Lower leg skin (tissue), 4 donors: Measurements from ENCODE around the gene DOCK3. TPM values are rescaled to one million over a fixed set of nuclear protein-coding genes. Genes with fewer than 3 reads are reported as not detected.
"Not testable (repeated sequence)": the region's sequence is repeated elsewhere in the genome, so short reads cannot be mapped to it uniquely, and the experiment has no call there.

Experiments used
- DNase-seq, 2 donors: peaks; one replicate each; pipeline ENCODE4 v3.0.0-alpha.2; 2019; ENCODE audit warnings: low spot score in 2 of 2
- H3K4me3 ChIP-seq: fragments of 200-600 bp; sonication (generic); 2 replicates; pipeline ENCODE4 v1.5.1; 2017; ENCODE audit warnings: mild to moderate bottlenecking, low read depth; ENCODE audit not compliant: poor library complexity, severe bottlenecking
- CTCF ChIP-seq, 3 donors: fragments of 450-650 bp; IDR thresholded peaks; one replicate each; pipeline ENCODE4 v1.5.1; 2016; ENCODE audit warnings: antibody characterized with exemption in 3 of 3, mild to moderate bottlenecking in 3 of 3, moderate library complexity in 2 of 3
- POLR2A ChIP-seq, 2 donors: fragments of 450-650 bp; IDR thresholded peaks; one replicate each; pipeline ENCODE4 v1.6.1; 2016 to 2017; ENCODE audit warnings: antibody characterized with exemption in 2 of 2, mild to moderate bottlenecking in 1 of 2, moderate library complexity in 1 of 2
- WGBS, 2 donors: methylation state at CpG; one replicate each; pipeline ENCODE4 v1.1.5; 2018; 5-methylcytosine and 5-hydroxymethylcytosine counted together
- intact Hi-C: fragments of 100-400 bp; cut with DNase I; formaldehyde crosslinking; loops from one replicate; pipeline ENCODE4 v1.15.0; 2023; ENCODE audit warnings: low total_unique reads
- total RNA-seq, 4 donors: library from RNA; depleted of rRNA; stranded (reverse); fragments of >200 nt; gene quantifications; one replicate each; pipeline ENCODE4 v1.1.0, GENCODE V29; 2016

Gene DOCK3
- total RNA-seq, 4 donors from 2014 or later, result 2.0 to 4.5 (median 3.0) TPM

DNA sequence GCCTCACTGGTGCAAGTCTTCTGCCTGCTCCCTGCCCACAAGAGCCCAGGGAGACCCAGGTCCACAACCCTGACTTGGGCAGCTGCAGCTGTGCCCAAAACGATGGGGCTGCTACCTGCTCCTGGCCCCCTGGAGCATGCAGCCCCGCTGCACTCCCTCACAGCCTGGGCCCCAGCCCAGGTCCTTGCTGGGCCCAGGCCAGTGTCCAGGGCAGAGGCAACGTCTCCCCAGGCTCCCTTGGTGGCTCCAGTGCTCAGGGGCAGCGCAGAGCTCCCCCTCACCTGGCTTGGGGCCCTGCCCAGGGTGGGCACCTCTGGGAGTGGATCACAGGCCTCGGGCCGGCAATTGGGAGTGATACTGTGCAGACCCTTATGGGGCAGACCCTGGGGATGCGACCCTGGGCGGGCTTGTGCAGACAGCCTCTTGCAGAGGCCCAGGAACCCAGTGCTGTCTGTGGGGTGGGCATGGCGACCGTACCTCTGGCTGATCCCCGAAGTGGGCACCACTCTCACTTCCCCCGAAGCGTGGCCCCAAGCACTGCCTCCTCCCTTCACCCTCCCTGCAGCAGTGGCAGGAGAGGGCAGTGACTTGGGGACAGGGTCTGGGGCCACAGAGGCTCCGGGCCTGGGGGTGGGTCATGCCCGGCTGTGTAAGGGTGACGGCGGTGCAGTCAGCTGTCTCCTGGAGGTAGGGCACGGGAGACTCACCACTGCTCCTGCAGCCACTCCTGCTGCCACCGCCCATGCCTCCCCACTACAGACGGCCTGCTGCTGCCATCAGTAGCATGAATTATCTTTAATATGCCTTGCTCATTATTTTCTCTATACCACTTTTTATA, 255.9 kb downstream of the DOCK3 start:
- peak in 1 of 2 donors; percentile 67 for DNase-seq
- TF ChIP-seq POLR2A (IDR thresholded peaks at IDR 0.05), result no peak
- no peak for TF ChIP-seq CTCF (IDR thresholded peaks at IDR 0.05)
- no peak overlapping the region for H3K4me3 ChIP-seq
- WGBS, 2 donors, result 83 to 87% methylated on average over 15 to 18 of the region's 20 CpGs
- intact Hi-C loops, result no loop called here

DNA sequence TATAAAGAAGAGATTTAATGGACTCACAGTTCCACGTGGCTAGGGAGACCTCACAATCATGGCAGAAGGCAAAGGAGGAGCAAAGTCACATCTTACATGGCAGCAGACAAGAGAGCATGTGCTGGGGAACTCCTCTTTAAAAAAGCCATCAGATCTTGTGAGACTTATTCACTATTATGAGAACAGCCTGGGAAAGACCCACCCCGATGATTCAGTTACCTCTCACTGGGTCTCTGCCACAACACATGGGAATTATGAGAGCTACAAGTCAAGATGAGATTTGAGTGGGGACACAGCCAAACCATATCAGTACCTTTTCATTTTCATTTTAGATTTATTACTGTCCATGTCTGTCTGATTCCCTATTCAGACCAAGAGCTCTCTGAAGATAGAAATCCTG, 258.2 kb downstream of the DOCK3 start:
- H3K4me3 ChIP-seq, intact Hi-C loops, DNase-seq: not testable (repeated sequence)
- WGBS, 2 donors, result 66 to 74% methylated on average over 2 of the region's 2 CpGs

DNA sequence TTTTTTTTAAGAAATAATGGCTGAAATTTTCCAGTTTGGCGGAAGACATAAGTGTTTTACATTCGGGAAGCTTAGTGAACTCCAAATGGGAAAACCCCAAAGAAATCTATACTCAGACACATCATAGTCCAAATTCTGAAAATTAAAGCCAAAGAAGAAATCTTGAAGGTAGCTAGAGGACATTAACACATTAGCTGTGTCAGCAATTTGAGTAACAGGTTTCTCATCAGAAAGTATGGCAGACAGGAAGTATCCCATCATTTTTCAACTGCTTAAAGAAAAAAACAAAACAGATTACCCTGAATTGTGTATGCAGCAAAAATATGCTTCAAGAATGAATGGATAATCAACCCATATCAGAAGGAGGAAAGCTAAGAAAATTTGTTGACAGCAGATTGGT, 261.7 kb downstream of the DOCK3 start:
- DNase-seq, result no peak
- intact Hi-C loops, result no loop called here
- no peak overlapping the region for H3K4me3 ChIP-seq
- 89 to 94% methylated on average over 2 of the region's 2 CpGs for WGBS, 2 donors
- TF ChIP-seq CTCF (IDR thresholded peaks at IDR 0.05) (no peak), POLR2A (IDR thresholded peaks at IDR 0.05) (no peak)

GRCh38 chr3:50947419-50947818, 272.7 kb downstream of the DOCK3 start:
- DNase-seq, result no peak
- 87 to 88% methylated on average over 2 of the region's 2 CpGs for WGBS, 2 donors
- no peak for TF ChIP-seq POLR2A (IDR thresholded peaks at IDR 0.05)
- no peak for TF ChIP-seq CTCF (IDR thresholded peaks at IDR 0.05)
- no peak overlapping the region for H3K4me3 ChIP-seq
- intact Hi-C loops, result no loop called here

- no peak for DNase-seq
- 58 to 69% methylated on average over 2 of the region's 2 CpGs for WGBS, 2 donors
- TF ChIP-seq CTCF (IDR thresholded peaks at IDR 0.05), result no peak
- no peak for TF ChIP-seq POLR2A (IDR thresholded peaks at IDR 0.05)
- H3K4me3 ChIP-seq, result no peak overlapping the region
- intact Hi-C loops, result no loop called here
These were observed 275.9 kb downstream of the DOCK3 start for GRCh38 chr3:50950591-50950990.

GRCh38 chr3:50953825-50954414, 279.2 kb downstream of the DOCK3 start:
- TF ChIP-seq POLR2A (IDR thresholded peaks at IDR 0.05) (no peak), CTCF (IDR thresholded peaks at IDR 0.05) (no peak)
- intact Hi-C loops, result no loop called here
- WGBS, 2 donors, result 60 to 61% methylated on average over 5 of the region's 5 CpGs
- no peak for DNase-seq
- no peak overlapping the region for H3K4me3 ChIP-seq
